K562 (cell line): ENCODE data around the gene WNT6. TPM values are rescaled to one million over a fixed set of nuclear protein-coding genes. Genes with fewer than 3 reads are reported as not detected.

ENCODE experiments used
- ATAC-seq: fragments of 200-7000 bp; cut with Tn5 transposase; 3 replicates; pipeline ENCODE4 v1.9.1; 2020; ENCODE audit warnings: moderate library complexity
- BruUV-seq: library from RNA; stranded (reverse); fragments of 400-500 nt; replicated peaks from 2 replicates; lab custom pipeline; 2021; lab: Mats Ljungman, UMichigan
- CTCF ChIA-PET: fragments of 300-600 bp; formaldehyde crosslinking; extraction: SDS; loops from one replicate; lab custom pipeline; 2021; ENCODE audit warnings: low intra/inter-chr PET ratio; lab: Yijun Ruan, JAX
- POLR2A ChIA-PET: fragments of 300-600, 350-650 bp; sonication (Branson Sonifier 250); formaldehyde crosslinking; extraction: SDS; loops from one replicate; lab custom pipeline; 2021; ENCODE audit warnings: antibody characterized with exemption, inconsistent platforms; lab: Yijun Ruan, JAX
- DNase-seq, 4 experiments: peaks; one replicate each; pipeline versions ENCODE4 v3.0.0 to v3.0.0-alpha.2; 2011 to 2018; ENCODE audit warnings: low spot score in 3 of 4, mixed read lengths in 3 of 4; ENCODE audit errors: extremely low read depth in 1 of 4
- FAIRE-seq: peaks from 2 replicates; lab custom pipeline; 2011; peaks lifted over from hg19 to GRCh38; lab: Jason Lieb, UNC
- H2AFZ ChIP-seq: 2 replicates; pipeline ENCODE4 v1.6.0; 2011; ENCODE audit warnings: low read depth, low read length, control low read depth, inconsistent platforms
- H3K27ac ChIP-seq: fragments of 200-600 bp; 3 replicates; pipeline ENCODE4 v1.8.0; 2011; ENCODE audit warnings: low read depth, mild to moderate bottlenecking, control low read depth, inconsistent platforms, low read length, moderate library complexity, mixed read lengths; ENCODE audit errors: extremely low read depth
- H3K27me3 ChIP-seq, 2 experiments: fragments of 300-600 bp in 1 of 2; 2 replicates in 1 of 2; 3 replicates in 1 of 2; pipeline versions ENCODE4 v1.6.0 to v1.8.0; 2011; ENCODE audit warnings: inconsistent platforms in 2 of 2, low read length in 2 of 2, mild to moderate bottlenecking in 1 of 2, mixed read lengths in 1 of 2, moderate library complexity in 1 of 2; ENCODE audit not compliant: control insufficient read depth in 2 of 2, insufficient read depth in 2 of 2
- H3K36me3 ChIP-seq: fragments of 300-600 bp; 3 replicates; pipeline ENCODE4 v1.8.0; 2011; ENCODE audit warnings: mild to moderate bottlenecking, low read length, inconsistent platforms; ENCODE audit not compliant: control insufficient read depth, insufficient read depth
- H3K4me1 ChIP-seq, 2 experiments: fragments of 200-600 bp in 1 of 2; replicated peaks in 1 of 2; 2 replicates in 1 of 2; 3 replicates in 1 of 2; pipeline versions ENCODE4 v1.5.1 to v1.8.0; 2011; ENCODE audit warnings: inconsistent platforms in 2 of 2, low read length in 2 of 2, mild to moderate bottlenecking in 1 of 2, mixed read lengths in 1 of 2, moderate library complexity in 1 of 2; ENCODE audit not compliant: control insufficient read depth in 2 of 2, insufficient read depth in 2 of 2
- H3K4me2 ChIP-seq: 2 replicates; pipeline ENCODE4 v1.6.1; 2011; ENCODE audit warnings: low read length, control low read depth, inconsistent platforms, mixed read lengths; ENCODE audit not compliant: insufficient read depth
- H3K4me3 ChIP-seq: fragments of 200-600 bp; sonication (generic), shearing (Covaris generic); 2 replicates; pipeline ENCODE4 v1.5.1; 2016; ENCODE audit warnings: control low read depth, inconsistent platforms
- H3K79me2 ChIP-seq: fragments of 200-600 bp; 3 replicates; pipeline ENCODE4 v1.8.0; 2011; ENCODE audit warnings: low read length, inconsistent platforms; ENCODE audit not compliant: control insufficient read depth, insufficient read depth
- H3K9ac ChIP-seq, 2 experiments: 2 replicates each; pipeline versions ENCODE4 v1.6.0 to v1.6.1; 2011; ENCODE audit warnings: low read depth in 2 of 2, low read length in 2 of 2, control low read depth in 1 of 2, inconsistent platforms in 1 of 2, mild to moderate bottlenecking in 1 of 2, mixed read lengths in 1 of 2; ENCODE audit not compliant: insufficient read depth in 1 of 2
- H3K9me1 ChIP-seq: one replicate; pipeline ENCODE4 v1.6.0; 2011; ENCODE audit warnings: inconsistent platforms, mild to moderate bottlenecking, low read length, moderate library complexity; ENCODE audit not compliant: control insufficient read depth, insufficient read depth
- H3K9me3 ChIP-seq: replicated peaks from 2 replicates; pipeline ENCODE4 v1.5.1; 2011; ENCODE audit warnings: low read depth, low read length, inconsistent platforms; ENCODE audit not compliant: control insufficient read depth, insufficient read depth
- H4K20me1 ChIP-seq: replicated peaks from 2 replicates; pipeline ENCODE4 v1.6.1; 2011; ENCODE audit warnings: low read length, inconsistent platforms, mixed read lengths; ENCODE audit not compliant: control insufficient read depth, insufficient read depth
- ZNF77 ChIP-seq: fragments of 250-450 bp; sonication (Bioruptor Pico); IDR thresholded peaks from 2 replicates; pipeline ENCODE4 v1.5.0; 2020
- WGBS: fragments of 100-300 bp; shearing (Covaris generic); methylation state at CpG from one replicate; pipeline ENCODE4 v1.1.6; 2016; ENCODE audit warnings: low coverage, mixed read lengths; ENCODE audit not compliant: insufficient coverage; ENCODE audit errors: missing lambda C conversion rate; 5-methylcytosine and 5-hydroxymethylcytosine counted together
- in situ Hi-C: fragments of 300-500 bp; cut with MboI; formaldehyde crosslinking; loops from 4 replicates; pipeline ENCODE4 v1.15.0; 2018; ENCODE audit warnings: inconsistent platforms, mixed read lengths
- intact Hi-C: fragments of 100-400 bp; cut with micrococcal nuclease; formaldehyde crosslinking; loops from 2 replicates; pipeline ENCODE4 v1.14.2; 2022
- polyA plus RNA-seq, 8 experiments: library from polyadenylated mRNA; depleted of rRNA in 4 of 8; stranded (reverse) in 5 of 8; unstranded in 3 of 8; fragments of >200 nt; fragmentation: Nextera tagmentation in 2 of 8; fragmentation: Illumina TruSeq in 1 of 8; extraction: Ambion mirVana in 2 of 8; extraction: Trizol in 1 of 8; gene quantifications; 2 replicates each; pipeline versions ENCODE4 v1.2.1 to v1.2.3, GENCODE V29; 2011 to 2014; ENCODE audit warnings: inconsistent platforms in 1 of 8, missing spikeins in 1 of 8
- total RNA-seq, 7 experiments: library from RNA; depleted of rRNA in 6 of 7; stranded (reverse); fragments of >200 nt in 6 of 7; fragmentation: Illumina TruSeq in 2 of 7; extraction: Trizol in 2 of 7; gene quantifications; 2 replicates each; pipeline versions ENCODE4 v1.2.1 to v1.2.3, GENCODE V29; 2011 to 2021; ENCODE audit warnings: low replicate concordance in 1 of 7
- TF ChIP-seq, protein P1 (sequence below): fragments of 450-650 bp; IDR thresholded peaks from 2 replicates; pipeline ENCODE4 v1.6.1; 2018; ENCODE audit not compliant: partially characterized antibody
- TF ChIP-seq, protein P2 (sequence below): sonication (generic); formaldehyde crosslinking; IDR thresholded peaks from 2 replicates; pipeline ENCODE4 v1.8.1; 2022; ENCODE audit warnings: missing genetic modification reagents

Gene WNT6
- total and polyA plus RNA-seq, 9 of the 15 experiments (the other 6 are each of a cell fraction or from before 2014, with no cell fraction given) = not detected

DNA sequence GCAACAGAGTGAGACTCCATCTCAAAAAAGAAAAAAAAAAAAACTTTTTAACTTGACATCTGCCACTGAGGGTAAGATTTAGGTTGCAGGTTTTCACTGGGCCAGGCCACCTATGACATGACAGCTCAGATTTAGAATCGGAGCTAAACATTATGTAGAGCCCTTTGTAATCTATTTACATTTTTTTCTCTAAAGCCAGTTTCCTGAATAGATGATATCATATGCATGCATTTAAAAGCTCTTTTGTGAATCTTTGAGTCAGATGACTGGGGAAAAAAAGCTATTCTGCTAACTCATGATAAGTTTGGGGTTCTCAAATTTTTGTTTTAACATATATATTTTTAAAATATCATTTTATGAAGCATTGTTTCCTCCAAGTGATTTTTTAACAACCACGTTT, 49.3 kb upstream of the WNT6 start (continued):
- TF ChIP-seq ZNF77 = no peak
- TF ChIP-seq, all 486 proteins: peak for 0

DNA sequence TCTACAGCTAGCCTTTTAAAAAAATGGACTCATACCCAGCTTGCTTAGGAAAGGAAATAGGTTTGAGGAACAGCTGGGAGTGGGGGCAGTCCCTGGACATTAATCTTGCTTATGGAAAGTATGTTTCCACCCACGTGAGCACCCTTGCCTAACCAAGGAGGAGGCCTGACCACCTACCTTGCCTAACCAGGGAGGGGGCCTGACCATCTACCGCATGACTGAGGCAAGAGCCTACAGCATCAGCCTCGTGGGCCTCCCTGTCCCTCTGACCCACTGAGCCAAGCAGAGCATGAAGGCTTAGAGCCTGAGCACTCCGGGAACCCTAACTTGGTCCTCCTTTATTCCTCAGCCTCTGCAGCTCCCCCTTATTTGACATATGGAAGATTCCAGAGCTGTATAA, 48.2 kb upstream of the WNT6 start:
- no peak for FAIRE-seq
- Histone ChIP-seq H3K36me3 (no peaks in the 10 kb centered on the region), H3K9me3 (no peaks in the 10 kb centered on the region), H3K9ac (no peak overlapping the region), H3K27me3 (peaks cover 14 to 48% of the 10 kb centered on the region in 2 experiments; a peak in 4 of 5 replicates), H3K9me1 (no peaks in the 10 kb centered on the region), H2AFZ (no peak overlapping the region), H3K4me2 (no peak overlapping the region), H3K79me2 (no peaks in the 10 kb centered on the region), H4K20me1 (no peaks in the 10 kb centered on the region), H3K4me3 (no peak overlapping the region), H3K27ac (no peak overlapping the region), H3K4me1 (no peaks in the 10 kb centered on the region; a peak in 1 of 5 replicates)
- intact Hi-C loops = no loop called here
- ATAC-seq = no peak
- in situ Hi-C loops = no loop called here
- ChIA-PET CTCF (no interaction called here), POLR2A (no interaction called here)
- WGBS = 11% methylated on average over 4 of the region's 4 CpGs
- DNase-seq = no peak
- TF ChIP-seq, protein P1, sequence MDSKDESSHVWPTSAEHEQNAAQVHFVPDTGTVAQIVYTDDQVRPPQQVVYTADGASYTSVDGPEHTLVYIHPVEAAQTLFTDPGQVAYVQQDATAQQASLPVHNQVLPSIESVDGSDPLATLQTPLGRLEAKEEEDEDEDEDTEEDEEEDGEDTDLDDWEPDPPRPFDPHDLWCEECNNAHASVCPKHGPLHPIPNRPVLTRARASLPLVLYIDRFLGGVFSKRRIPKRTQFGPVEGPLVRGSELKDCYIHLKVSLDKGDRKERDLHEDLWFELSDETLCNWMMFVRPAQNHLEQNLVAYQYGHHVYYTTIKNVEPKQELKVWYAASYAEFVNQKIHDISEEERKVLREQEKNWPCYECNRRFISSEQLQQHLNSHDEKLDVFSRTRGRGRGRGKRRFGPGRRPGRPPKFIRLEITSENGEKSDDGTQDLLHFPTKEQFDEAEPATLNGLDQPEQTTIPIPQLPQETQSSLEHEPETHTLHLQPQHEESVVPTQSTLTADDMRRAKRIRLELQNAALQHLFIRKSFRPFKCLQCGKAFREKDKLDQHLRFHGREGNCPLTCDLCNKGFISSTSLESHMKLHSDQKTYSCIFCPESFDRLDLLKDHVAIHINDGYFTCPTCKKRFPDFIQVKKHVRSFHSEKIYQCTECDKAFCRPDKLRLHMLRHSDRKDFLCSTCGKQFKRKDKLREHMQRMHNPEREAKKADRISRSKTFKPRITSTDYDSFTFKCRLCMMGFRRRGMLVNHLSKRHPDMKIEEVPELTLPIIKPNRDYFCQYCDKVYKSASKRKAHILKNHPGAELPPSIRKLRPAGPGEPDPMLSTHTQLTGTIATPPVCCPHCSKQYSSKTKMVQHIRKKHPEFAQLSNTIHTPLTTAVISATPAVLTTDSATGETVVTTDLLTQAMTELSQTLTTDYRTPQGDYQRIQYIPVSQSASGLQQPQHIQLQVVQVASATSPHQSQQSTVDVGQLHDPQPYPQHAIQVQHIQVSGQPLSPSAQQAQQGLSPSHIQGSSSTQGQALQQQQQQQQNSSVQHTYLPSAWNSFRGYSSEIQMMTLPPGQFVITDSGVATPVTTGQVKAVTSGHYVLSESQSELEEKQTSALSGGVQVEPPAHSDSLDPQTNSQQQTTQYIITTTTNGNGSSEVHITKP = peak; percentile 90
- TF ChIP-seq, protein P2, sequence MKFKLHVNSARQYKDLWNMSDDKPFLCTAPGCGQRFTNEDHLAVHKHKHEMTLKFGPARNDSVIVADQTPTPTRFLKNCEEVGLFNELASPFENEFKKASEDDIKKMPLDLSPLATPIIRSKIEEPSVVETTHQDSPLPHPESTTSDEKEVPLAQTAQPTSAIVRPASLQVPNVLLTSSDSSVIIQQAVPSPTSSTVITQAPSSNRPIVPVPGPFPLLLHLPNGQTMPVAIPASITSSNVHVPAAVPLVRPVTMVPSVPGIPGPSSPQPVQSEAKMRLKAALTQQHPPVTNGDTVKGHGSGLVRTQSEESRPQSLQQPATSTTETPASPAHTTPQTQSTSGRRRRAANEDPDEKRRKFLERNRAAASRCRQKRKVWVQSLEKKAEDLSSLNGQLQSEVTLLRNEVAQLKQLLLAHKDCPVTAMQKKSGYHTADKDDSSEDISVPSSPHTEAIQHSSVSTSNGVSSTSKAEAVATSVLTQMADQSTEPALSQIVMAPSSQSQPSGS (CRISPR knock-in tag) = no peak
- no TSS peak for BruUV-seq
